Panc1 (cell line): ENCODE measurements around the gene FKBP1B.

Experiments
- POLR2AphosphoS5 ChIP-seq: IDR thresholded peaks from 2 replicates; pipeline ENCODE4 v1.6.1; 2012; ENCODE audit warnings: mild to moderate bottlenecking, low read depth, low read length, moderate library complexity
- SIN3A ChIP-seq: IDR thresholded peaks from 2 replicates; pipeline ENCODE4 v1.6.1; 2012; ENCODE audit warnings: low read depth, mild to moderate bottlenecking, low read length, moderate library complexity, borderline replicate concordance; ENCODE audit not compliant: insufficient read depth
- TCF7L2 ChIP-seq: IDR thresholded peaks from 2 replicates; pipeline ENCODE4 v1.6.1; 2011; ENCODE audit warnings: mild to moderate bottlenecking, low read depth, low read length, inconsistent platforms
- TF ChIP-seq, protein P1 (sequence below): fragments of 450-650 bp; IDR thresholded peaks from 2 replicates; pipeline ENCODE4 v1.5.1; 2017; ENCODE audit warnings: mild to moderate bottlenecking
- TF ChIP-seq, protein P2 (sequence below), 2 experiments: IDR thresholded peaks; 2 replicates each; pipeline ENCODE4 v1.6.1; 2011 to 2012; ENCODE audit warnings: low read depth in 2 of 2, control low read depth in 1 of 2, low read length in 1 of 2, mild to moderate bottlenecking in 1 of 2, moderate library complexity in 1 of 2; ENCODE audit not compliant: insufficient read depth in 1 of 2

- TF ChIP-seq, protein P1, sequence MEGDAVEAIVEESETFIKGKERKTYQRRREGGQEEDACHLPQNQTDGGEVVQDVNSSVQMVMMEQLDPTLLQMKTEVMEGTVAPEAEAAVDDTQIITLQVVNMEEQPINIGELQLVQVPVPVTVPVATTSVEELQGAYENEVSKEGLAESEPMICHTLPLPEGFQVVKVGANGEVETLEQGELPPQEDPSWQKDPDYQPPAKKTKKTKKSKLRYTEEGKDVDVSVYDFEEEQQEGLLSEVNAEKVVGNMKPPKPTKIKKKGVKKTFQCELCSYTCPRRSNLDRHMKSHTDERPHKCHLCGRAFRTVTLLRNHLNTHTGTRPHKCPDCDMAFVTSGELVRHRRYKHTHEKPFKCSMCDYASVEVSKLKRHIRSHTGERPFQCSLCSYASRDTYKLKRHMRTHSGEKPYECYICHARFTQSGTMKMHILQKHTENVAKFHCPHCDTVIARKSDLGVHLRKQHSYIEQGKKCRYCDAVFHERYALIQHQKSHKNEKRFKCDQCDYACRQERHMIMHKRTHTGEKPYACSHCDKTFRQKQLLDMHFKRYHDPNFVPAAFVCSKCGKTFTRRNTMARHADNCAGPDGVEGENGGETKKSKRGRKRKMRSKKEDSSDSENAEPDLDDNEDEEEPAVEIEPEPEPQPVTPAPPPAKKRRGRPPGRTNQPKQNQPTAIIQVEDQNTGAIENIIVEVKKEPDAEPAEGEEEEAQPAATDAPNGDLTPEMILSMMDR = no peak; the same call in 1 of the 2 replicates
- no peak for TF ChIP-seq POLR2AphosphoS5
- no peak for TF ChIP-seq TCF7L2
- TF ChIP-seq, protein P2, sequence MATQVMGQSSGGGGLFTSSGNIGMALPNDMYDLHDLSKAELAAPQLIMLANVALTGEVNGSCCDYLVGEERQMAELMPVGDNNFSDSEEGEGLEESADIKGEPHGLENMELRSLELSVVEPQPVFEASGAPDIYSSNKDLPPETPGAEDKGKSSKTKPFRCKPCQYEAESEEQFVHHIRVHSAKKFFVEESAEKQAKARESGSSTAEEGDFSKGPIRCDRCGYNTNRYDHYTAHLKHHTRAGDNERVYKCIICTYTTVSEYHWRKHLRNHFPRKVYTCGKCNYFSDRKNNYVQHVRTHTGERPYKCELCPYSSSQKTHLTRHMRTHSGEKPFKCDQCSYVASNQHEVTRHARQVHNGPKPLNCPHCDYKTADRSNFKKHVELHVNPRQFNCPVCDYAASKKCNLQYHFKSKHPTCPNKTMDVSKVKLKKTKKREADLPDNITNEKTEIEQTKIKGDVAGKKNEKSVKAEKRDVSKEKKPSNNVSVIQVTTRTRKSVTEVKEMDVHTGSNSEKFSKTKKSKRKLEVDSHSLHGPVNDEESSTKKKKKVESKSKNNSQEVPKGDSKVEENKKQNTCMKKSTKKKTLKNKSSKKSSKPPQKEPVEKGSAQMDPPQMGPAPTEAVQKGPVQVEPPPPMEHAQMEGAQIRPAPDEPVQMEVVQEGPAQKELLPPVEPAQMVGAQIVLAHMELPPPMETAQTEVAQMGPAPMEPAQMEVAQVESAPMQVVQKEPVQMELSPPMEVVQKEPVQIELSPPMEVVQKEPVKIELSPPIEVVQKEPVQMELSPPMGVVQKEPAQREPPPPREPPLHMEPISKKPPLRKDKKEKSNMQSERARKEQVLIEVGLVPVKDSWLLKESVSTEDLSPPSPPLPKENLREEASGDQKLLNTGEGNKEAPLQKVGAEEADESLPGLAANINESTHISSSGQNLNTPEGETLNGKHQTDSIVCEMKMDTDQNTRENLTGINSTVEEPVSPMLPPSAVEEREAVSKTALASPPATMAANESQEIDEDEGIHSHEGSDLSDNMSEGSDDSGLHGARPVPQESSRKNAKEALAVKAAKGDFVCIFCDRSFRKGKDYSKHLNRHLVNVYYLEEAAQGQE (IDR thresholded peaks at IDR 0.05; ENCODE audit: insufficient read depth in 1 of 2, low read depth in 2 of 2, low read length in 1 of 2) = no peak
- no peak for TF ChIP-seq SIN3A
These were observed 25.5 kb upstream of the FKBP1B start for GRCh38 chr2:24024018-24024417.
